ENCODE measurements around the gene OVCH1. TPM values are rescaled to one million over a fixed set of nuclear protein-coding genes. Genes with fewer than 3 reads are reported as not detected.
A peak's percentile ranks its signal among the peaks of the same experiment; 100 is the strongest.
"Not testable (repeated sequence)": the region's sequence is repeated elsewhere in the genome, so short reads cannot be mapped to it uniquely, and the experiment has no call there.

OVCH1 gene
- total RNA-seq, 1 experiment from 2014 or later = not detected

DNA sequence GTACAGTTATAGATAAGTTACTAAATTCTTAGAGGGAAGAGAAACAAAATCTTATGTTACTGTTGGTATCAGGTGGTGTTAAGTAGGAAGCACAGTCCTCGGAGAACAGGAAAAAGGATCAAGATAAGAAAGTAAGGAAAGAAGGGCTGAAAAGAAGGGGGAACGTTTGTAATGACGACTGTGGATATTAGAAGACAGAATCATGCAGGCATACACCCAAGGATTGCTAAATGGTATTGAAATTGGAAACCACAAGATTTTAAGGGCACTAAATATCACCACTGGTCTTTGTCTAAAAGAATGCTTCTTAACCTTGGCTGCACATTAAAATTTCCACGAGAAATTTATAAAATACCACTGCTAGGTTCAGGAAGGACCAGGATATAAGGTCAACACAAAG lies 82.4 kb downstream of the OVCH1 start:
- DNase-seq (ENCODE audit: low read depth) = no peak

DNA sequence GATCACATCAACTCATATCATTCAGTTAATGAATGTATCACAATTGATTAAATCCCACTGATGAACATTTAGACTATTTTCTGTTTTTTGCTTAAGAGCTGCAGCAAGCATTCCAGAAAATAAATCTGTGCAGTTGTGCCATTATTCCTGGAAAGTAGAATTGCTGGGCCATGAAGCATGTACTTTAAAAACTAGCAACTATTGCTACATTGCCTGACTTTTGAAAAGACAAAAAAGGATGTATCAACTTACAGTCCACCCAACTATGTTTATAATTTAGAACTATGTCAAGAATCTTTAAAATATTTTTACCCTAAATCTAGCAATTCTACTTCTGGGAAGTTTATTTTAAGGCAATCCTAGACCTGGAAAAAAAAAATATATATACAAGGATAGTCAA lies 83.1 kb downstream of the OVCH1 start:
- no peak for DNase-seq (ENCODE audit: low read depth)

DNA sequence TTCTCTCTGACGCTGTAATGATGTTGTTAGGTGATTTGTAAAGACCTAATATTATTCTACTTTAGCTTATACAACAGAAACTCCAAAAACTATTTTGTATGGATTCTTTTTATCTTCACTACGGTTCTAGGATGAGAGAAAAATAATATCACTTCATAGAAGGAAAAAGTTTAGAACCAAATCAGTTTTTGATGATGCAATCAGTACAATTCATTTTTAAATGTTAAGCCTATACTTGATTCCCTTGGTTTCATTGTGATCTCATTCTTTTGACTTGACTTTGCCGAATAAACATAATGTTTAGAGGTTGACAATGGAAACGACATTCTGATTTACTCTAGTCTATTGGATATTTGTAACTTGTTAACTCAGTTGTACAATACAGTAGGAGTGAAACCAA lies 91.9 kb downstream of the OVCH1 start:
- DNase-seq (ENCODE audit: low read depth) = no peak

DNA sequence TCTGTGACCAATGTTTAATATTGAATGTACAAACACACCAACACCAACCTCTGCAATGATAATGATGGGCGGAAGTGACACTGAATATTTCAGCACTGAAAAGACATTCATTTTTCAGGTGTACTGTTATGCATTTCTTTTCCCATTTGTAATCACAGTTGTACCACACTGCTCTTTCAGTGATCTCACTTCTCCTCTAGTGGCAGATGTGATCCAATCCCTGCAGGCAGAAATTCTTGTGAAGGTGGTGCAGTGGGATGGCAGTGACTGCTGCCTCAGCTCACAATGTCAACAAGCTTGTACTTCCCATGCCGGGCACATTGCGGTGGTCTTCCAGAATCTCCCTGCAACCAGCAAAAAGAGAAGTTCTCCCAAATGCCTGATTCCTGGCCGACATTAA lies 93.5 kb downstream of the OVCH1 start:
- DNase-seq (ENCODE audit: low read depth) = no peak

DNA sequence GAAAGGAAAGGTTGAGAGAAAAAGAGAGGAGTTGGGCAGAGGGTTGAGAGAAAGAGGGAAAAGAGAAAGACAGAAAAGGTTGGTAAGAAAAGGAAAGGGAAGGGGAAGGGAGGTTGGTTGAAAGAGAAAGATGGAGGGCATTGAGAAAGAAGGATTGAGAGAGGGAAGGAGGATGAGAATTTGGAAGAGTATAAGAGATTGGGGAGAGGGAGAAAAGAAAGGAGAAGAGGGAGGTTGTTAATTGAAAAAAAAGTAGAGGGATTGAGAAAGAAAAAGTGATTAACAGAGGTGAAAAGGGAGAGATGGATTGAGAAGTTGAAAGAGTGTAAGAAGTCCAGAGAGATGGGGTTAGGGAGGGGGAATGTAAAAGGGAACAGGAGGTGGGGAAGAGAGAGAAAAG lies 95.0 kb downstream of the OVCH1 start:
- no peak for DNase-seq (ENCODE audit: low read depth)

DNA sequence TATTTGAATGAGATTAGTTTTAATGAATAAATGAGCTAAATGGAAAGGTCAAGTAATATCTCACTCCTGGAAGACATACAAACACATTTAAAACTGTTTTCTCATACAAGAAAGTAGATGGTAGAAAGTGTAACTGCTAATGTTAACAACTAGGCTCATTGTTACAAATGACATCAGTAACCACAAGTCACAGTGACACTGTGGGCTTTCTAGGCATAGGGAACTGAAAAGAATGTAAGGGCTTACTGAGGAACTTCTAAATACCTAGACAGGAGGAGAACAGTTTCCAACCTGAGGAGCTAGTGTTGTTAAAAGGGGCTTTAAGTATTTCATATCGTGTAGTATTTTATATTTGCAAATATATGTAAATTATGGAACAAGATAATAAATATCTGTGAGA lies 99.0 kb downstream of the OVCH1 start:
- no peak for DNase-seq (ENCODE audit: low read depth)

DNA sequence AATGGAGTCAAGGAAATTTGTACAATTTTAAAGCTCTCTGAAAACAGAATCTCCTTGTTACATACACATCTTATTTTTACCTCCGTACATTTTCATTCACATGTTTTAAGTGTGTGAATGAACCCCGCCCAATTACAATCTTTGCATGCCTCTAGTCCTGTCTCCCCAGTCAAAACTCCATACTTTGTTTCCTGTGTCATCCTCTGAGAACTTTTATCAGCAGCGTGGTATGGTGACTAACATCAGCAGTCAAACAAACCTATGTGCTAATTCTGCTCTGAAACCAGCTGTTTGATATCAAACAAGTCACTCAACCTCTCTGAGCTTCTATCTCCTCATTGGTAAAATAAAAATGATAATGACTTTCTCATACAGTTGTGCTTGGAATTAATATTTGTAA lies 100.7 kb downstream of the OVCH1 start:
- no peak for DNase-seq (ENCODE audit: low read depth)

DNA sequence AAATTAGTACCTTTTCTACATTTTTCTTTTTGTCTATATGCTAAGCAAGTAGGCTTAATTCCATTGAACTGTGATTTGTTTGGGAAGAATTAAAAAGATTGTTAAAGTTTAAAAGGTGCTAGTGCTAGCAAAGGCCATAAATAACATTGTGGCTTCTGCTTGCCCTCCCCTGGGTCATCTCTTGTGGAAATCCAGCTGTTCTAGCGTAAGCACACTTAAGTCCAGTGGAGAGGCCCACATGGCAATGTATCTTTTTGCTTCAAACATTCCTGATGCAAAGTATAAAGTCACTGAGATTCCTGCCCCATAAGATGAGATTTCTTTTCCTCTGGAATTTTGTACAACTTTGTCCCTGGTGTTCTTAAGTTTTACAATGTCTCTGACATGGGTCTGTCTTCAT lies 102.1 kb downstream of the OVCH1 start:
- no peak for DNase-seq (ENCODE audit: low read depth)

DNA sequence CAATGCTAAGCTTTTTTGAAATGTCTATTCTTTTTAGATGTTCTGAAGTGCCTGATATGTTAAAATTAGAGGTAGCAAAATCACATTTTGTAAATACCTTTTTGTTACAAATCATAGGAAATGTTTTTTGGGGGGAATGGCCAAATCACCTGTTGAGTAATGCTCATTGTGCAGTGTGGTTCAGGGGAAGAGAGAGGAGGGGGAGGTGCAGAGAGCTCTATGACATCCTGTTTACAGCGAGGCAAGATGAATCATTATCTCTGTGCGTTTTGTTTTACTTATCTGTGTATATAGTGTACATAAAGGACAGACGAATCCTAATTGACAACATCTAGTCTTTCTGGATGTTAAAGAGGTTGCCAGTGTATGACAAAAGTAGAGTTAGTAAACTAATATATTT lies 107.1 kb downstream of the OVCH1 start:
- DNase-seq (ENCODE audit: low read depth) = peak; percentile 8

DNA sequence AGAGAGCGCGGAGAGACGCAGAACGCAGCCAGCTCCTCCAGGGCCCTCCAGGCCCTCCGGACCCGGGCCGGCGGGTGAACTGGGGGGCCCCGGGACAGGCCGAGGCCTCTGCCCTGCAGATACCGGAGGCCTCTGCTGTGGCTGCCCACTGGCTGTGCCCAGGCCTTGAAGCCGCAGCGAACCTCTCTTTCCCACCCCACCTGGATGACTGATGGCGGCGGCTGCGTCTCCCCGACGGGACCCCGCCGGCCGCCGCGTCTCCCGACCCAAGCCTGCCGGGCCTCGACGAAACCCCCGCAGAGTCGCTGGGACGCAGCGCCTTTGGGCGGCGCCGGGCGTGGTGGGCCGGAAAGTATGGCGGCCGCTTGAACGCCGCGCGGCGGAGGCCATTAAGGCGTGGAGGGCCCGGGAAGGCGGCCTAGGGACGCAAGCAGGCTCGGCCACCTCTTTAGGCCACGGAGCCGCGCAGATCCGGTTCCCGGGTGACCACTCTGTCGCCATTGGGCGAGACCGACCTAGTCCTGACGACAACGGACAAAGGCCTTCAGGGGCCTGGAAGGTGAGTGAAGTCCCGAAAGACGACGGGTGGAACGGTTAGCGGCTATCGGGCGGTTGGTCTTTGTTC lies 108.1 kb downstream of the OVCH1 start:
- DNase-seq (ENCODE audit: low read depth) = no peak

DNA sequence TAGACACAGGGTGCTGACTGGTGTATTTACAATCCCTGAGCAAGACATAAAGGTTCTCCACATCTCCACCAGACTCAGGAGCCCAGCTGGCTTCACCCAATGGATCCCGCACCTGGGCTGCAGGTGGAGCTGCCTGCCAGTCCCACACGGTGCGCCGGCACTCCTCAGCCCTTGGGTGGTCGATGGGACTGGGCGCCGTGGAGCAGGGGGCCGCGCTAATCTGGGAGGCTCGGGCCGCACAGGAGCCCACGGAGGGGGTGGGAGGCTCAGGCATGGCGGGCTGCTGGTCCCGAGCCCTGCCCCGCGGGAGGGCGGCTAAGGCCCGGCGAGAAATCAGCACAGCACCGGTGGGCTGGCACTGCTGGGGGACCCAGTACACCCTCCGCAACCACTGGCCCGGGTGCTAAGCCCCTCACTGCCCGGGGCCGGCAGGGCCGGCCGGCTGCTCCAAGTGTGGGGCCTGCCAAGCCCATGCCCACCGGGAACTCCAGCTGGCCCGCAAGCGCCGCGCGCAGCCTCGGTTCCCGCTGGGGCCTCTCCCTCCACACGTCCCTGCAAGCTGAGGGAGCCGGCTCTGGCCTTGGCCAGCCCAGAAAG lies 111.3 kb downstream of the OVCH1 start:
- DNase-seq (ENCODE audit: low read depth) = not testable (repeated sequence)

DNA sequence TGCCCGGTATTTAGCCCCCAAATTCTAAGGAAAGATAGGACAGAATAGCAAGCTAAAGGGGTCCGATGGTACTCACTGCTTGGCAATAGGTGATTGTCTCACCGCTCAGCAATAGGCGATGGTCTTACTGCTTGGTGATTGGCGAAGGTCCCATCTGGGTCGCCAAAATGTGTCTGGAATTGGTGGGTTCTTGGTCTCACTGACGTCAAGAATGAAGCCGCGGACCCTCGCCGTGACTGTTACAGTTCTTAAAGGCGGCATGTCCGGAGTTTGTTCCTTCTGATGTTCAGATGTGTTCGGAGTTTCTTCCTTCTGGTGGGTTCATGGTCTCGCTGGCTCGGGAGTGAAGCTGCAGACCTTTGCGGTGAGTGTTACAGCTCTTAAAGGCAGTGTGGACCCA lies 112.3 kb downstream of the OVCH1 start:
- DNase-seq (ENCODE audit: low read depth) = not testable (repeated sequence)

DNA sequence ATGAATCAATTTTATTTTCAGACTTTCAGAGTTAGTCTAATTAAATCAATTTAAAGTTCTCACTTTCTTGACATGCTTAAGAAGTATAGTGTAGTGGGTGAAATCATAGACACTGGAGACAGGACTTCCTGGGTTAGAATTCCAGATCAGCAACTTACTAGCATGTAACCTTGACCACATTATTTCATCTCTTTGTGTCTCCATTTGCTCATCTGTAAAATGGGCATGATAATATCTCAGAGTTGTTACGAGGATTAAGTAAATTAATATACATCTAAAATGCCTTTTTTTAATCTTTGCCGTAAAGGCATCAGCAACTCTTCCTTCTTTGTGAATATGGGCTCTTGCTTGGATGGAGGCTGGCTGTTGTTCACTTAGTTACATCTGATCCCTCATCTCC lies 115.2 kb downstream of the OVCH1 start:
- DNase-seq (ENCODE audit: low read depth) = no peak

DNA sequence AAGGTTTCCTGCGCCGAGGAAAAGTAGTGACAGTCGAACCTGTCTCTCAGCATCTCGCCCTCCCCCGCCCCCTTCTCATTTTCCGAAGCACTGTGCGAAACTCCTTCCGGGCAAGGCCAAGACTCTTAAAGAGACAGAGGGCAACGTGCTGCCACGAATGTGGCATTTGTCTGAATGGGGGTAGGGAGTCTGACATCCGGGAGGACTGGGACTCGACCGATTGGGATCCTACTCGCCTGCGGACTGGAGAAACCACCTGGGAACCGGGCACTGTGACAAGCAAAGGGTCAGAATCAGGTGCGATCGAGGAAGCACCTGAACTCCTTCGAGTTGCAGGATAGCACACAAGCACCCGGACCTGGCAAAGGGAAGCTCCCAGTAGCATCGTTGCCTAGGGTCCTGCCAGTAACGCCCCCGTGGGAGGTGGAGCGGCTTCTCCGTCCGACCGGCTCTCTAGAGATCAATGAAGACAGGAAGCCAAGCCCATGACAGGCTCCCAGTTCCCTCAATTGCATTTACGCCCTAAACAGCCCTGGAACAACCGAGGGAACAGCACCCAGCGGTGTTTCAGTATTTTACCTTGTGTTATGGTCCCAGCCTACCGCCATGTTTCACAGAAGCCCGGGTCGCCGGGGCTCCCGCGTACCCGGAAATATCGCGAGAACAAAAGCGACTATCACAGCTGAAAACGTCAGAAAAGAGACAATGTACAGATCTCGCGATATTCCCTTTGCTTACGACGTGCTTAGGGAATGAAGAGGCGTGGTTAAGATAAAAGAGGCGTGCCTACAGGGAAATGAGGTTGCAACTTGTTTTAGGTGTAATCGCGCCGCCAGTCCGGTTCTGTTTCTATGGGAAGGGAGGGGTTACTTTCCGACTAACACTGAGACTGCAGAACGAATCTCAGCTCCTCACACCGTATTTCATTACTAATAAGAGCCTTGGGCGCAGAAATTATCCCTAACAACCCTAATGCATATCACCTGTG lies 116.7 kb downstream of the OVCH1 start, which contains the start of gene ERGIC2:
Gene ERGIC2 (minus strand): TSS at position 637 of the 988 bp plus-strand sequence. CDS start 9,539 bp downstream, outside the sequence.
- peak; percentile 96 for DNase-seq (ENCODE audit: low read depth)

Other genes with a start within 250 kb of the OVCH1 start
- 92.8 and 105 TPM in 2 replicates for gene ERGIC2, start 116.5 kb downstream of the OVCH1 start, total RNA-seq (2014; rRNA removed; shearing (Covaris generic))

Measured in HT1080 (cell line).